Activated CD4-positive, alpha-beta T cell treated with anti-CD3 and anti-CD28 coated beads for 36 hours (primary cell): ENCODE measurements around the gene SCAP. TPM values are rescaled to one million over a fixed set of nuclear protein-coding genes. Genes with fewer than 3 reads are reported as not detected.

ENCODE experiments used
- total RNA-seq, 2 experiments: library from RNA; stranded (reverse); gene quantifications; one replicate each; pipeline ENCODE4 v1.2.3, GENCODE V29; 2021

SCAP gene
- total RNA-seq, 2 experiments from 2014 or later: 44.5 to 51.2 TPM

Other genes starting within 250 kb of the SCAP start
- 1 to 10 TPM; 2.7 to 5.3 TPM for gene KIF9, start 193.1 kb downstream of the SCAP start, total RNA-seq
- gene KLHL18, start 193.0 kb downstream of the SCAP start, total RNA-seq: 10 to 100 TPM; 19.0 to 22.4 TPM
- 10 to 100 TPM; 25.9 to 29.4 TPM for gene PTPN23, start 94.9 kb downstream of the SCAP start, total RNA-seq
- gene ELP6, start 37.8 kb upstream of the SCAP start, total RNA-seq: 10 to 100 TPM; 27.8 to 40.3 TPM
- gene CSPG5, start 102.9 kb upstream of the SCAP start, total RNA-seq: under 1 TPM; 0.78 to 0.97 TPM